Mammary epithelial cell (primary cell): Measurements from ENCODE around the gene C1S.

ENCODE experiments used
- EZH2 ChIP-seq: IDR thresholded peaks from 2 replicates; pipeline ENCODE4 v1.6.1; 2012; ENCODE audit warnings: low read length, inconsistent platforms, borderline replicate concordance
- TF ChIP-seq, protein P1 (sequence below), 2 donors: IDR thresholded peaks in 1 of 2; conservative IDR thresholded peaks in 1 of 2; 2 replicates each; pipeline ENCODE4 v1.5.1; 2011 to 2012; ENCODE audit warnings: inconsistent platforms in 2 of 2, low read length in 2 of 2, mild to moderate bottlenecking in 2 of 2, control low read depth in 1 of 2, low read depth in 1 of 2; ENCODE audit not compliant: insufficient read depth in 1 of 2; ENCODE audit errors: extremely low read depth in 1 of 2

DNA sequence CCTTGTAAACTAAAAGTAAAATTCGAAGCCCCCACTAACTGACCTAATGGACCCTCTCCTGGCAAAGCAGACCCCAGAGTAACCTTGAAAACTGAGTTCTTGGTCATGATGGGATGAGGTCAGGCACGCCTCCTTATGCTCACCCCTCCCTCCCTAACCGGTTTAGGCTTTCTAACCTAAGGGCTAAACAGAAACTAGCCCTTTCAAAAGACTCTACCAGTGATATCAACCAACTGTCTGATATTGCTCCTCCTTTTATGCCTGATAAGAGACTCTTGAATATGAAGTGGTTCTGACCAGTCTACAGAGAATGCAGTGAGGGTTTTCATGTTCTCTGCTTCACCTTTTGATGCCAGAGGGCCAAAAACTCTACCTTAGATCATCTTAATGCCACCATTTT is 37.4 kb upstream of the C1S start:
- TF ChIP-seq, protein P1, sequence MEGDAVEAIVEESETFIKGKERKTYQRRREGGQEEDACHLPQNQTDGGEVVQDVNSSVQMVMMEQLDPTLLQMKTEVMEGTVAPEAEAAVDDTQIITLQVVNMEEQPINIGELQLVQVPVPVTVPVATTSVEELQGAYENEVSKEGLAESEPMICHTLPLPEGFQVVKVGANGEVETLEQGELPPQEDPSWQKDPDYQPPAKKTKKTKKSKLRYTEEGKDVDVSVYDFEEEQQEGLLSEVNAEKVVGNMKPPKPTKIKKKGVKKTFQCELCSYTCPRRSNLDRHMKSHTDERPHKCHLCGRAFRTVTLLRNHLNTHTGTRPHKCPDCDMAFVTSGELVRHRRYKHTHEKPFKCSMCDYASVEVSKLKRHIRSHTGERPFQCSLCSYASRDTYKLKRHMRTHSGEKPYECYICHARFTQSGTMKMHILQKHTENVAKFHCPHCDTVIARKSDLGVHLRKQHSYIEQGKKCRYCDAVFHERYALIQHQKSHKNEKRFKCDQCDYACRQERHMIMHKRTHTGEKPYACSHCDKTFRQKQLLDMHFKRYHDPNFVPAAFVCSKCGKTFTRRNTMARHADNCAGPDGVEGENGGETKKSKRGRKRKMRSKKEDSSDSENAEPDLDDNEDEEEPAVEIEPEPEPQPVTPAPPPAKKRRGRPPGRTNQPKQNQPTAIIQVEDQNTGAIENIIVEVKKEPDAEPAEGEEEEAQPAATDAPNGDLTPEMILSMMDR (conservative IDR thresholded peaks at IDR 0.05 in 1 of 2, IDR thresholded peaks at IDR 0.05 in 1 of 2; ENCODE audit: extremely low read depth in 1 of 2, insufficient read depth in 1 of 2, low read depth in 1 of 2, low read length in 2 of 2), result no peak
- TF ChIP-seq EZH2, result no peak
